ENCODE measurements around the gene BGLAP. TPM values are rescaled to one million over a fixed set of nuclear protein-coding genes. Genes with fewer than 3 reads are reported as not detected.

BGLAP gene
- total and polyA plus RNA-seq, 2 experiments from 2014 or later = 0.54 TPM; not detected in 1

DNA sequence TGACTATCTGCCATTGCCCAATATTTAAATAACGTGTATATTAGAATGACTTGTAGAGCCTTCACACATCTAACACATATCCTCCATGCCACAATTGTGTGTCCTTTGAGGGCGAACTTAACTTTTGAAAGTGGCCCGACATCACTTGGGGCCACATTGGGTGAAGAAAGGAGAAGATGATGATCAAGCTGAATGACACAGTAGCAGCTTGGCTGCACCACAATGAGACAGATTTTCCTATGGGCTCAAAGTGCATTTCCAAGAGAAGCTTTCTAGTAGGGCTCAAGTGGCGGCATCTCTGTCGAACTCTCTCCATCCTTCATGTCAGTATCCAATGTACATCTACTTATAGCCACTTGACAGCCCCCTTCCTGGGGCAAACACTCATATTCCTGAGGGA lies 3.7 kb upstream of the BGLAP start:
- no peaks in the 10 kb centered on the region for H4K20me1 ChIP-seq (ENCODE audit: insufficient read depth)
- no peaks in the 10 kb centered on the region for H3K79me2 ChIP-seq (ENCODE audit: insufficient read depth)
- 96 to 99% methylated on average over 5 of the region's 5 CpGs for WGBS, 2 experiments (ENCODE audit: low coverage in 1 of 2, low lambda C conversion rate in 2 of 2, missing lambda C conversion rate in 2 of 2)
- H3K36me3 ChIP-seq (ENCODE audit: low read depth) = no peaks in the 10 kb centered on the region
- H3K27ac ChIP-seq = no peak overlapping the region
- peaks cover 8% of the 10 kb centered on the region for H3F3A ChIP-seq (ENCODE audit: insufficient read depth)
- TF ChIP-seq EZH2 (IDR thresholded peaks at IDR 0.05; ENCODE audit: insufficient read depth, poor library complexity, severe bottlenecking) (no peak), EZH2phosphoT487 (IDR thresholded peaks at IDR 0.05; ENCODE audit: insufficient read depth, low read depth) (no peak)
- H3K9me3 ChIP-seq (ENCODE audit: low read depth) = no peaks in the 10 kb centered on the region
- no peak overlapping the region for H3K4me3 ChIP-seq
- in situ Hi-C loops (cut with MboI) = no loop called here
- no peak overlapping the region for H3K4me2 ChIP-seq (ENCODE audit: unreplicated experiment)
- H2AFZ ChIP-seq = no peak overlapping the region
- no peaks in the 10 kb centered on the region for H3K9me2 ChIP-seq (ENCODE audit: insufficient read depth)
- DNase-seq = no peak
- H3K4me1 ChIP-seq (ENCODE audit: insufficient read depth) = peaks cover 15% of the 10 kb centered on the region
- no peak overlapping the region for H3K9ac ChIP-seq
- H3K27me3 ChIP-seq (replicated peaks; ENCODE audit: insufficient read depth) = no peaks in the 10 kb centered on the region

DNA sequence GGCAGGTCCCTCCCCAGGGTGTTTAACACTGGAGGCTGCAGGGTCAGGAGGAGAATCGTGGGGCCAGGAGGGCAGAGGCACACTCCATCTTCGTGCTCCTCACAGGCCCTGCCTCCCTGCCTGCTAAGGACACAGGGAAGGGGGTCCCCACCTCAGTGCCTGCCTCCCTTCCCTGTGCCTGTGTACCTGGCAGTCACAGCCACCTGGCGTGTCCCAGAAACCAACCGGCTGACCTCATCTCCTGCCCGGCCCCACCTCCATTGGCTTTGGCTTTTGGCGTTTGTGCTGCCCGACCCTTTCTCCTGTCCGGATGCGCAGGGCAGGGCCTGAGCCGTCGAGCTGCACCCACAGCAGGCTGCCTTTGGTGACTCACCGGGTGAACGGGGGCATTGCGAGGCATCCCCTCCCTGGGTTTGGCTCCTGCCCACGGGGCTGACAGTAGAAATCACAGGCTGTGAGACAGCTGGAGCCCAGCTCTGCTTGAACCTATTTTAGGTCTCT lies 623 bp upstream of the BGLAP start:
- Histone ChIP-seq H3K36me3 (ENCODE audit: low read depth) (no peaks in the 10 kb centered on the region), H3K9me2 (ENCODE audit: insufficient read depth) (no peaks in the 10 kb centered on the region), H3K79me2 (ENCODE audit: insufficient read depth) (no peaks in the 10 kb centered on the region), H4K20me1 (ENCODE audit: insufficient read depth) (no peaks in the 10 kb centered on the region), H3K9me3 (ENCODE audit: low read depth) (no peaks in the 10 kb centered on the region), H2AFZ (no peak overlapping the region), H3K4me3 (no peak overlapping the region), H3K4me2 (ENCODE audit: unreplicated experiment) (no peak overlapping the region), H3K27me3 (replicated peaks; ENCODE audit: insufficient read depth) (no peaks in the 10 kb centered on the region), H3F3A (ENCODE audit: insufficient read depth) (no peaks in the 10 kb centered on the region), H3K4me1 (ENCODE audit: insufficient read depth) (peaks cover 7% of the 10 kb centered on the region), H3K27ac (no peak overlapping the region), H3K9ac (peak overlapping the region; percentile 16; the same call in 1 of the 2 replicates)
- TF ChIP-seq EZH2phosphoT487 (IDR thresholded peaks at IDR 0.05; ENCODE audit: insufficient read depth, low read depth) (no peak), EZH2 (IDR thresholded peaks at IDR 0.05; ENCODE audit: insufficient read depth, poor library complexity, severe bottlenecking) (no peak)
- WGBS, 2 experiments (ENCODE audit: low coverage in 1 of 2, low lambda C conversion rate in 2 of 2, missing lambda C conversion rate in 2 of 2) = 44% methylated on average over 15 of the region's 15 CpGs
- peak; percentile 73 for DNase-seq
- in situ Hi-C loops (cut with MboI) = no loop called here

DNA sequence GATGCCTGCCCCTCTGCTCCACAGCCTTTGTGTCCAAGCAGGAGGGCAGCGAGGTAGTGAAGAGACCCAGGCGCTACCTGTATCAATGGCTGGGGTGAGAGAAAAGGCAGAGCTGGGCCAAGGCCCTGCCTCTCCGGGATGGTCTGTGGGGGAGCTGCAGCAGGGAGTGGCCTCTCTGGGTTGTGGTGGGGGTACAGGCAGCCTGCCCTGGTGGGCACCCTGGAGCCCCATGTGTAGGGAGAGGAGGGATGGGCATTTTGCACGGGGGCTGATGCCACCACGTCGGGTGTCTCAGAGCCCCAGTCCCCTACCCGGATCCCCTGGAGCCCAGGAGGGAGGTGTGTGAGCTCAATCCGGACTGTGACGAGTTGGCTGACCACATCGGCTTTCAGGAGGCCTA lies 754 bp downstream of the BGLAP start:
- WGBS, 2 experiments (ENCODE audit: low coverage in 1 of 2, low lambda C conversion rate in 2 of 2, missing lambda C conversion rate in 2 of 2) = 78 to 84% methylated on average over 8 to 10 of the region's 10 CpGs
- H3K27ac ChIP-seq = no peak overlapping the region

DNA sequence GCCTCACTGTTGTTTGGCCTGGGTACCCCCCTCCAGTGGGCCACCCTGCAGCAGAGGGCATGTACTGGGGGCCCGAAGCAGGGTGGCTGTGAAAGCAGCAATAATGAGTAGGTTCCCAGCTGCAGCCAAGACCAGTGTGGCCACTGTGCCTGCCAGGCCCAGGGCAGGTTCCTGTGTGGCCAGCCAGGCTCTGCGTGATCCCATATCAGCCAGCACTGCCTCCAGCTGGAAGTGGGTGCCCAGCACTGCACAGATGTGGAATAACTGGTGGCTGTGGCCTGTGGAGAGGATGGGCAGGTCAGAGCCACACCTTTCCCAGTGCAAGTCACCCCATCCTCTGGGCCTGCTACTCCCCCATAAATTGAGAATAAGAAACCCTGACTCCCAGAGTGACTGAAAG lies 2.1 kb downstream of the BGLAP start:
- Histone ChIP-seq H2AFZ (no peak overlapping the region), H3K79me2 (ENCODE audit: insufficient read depth) (no peaks in the 10 kb centered on the region), H3K27ac (no peak overlapping the region), H3K4me1 (ENCODE audit: insufficient read depth) (peaks cover 7% of the 10 kb centered on the region), H3K9ac (no peak overlapping the region), H3K36me3 (ENCODE audit: low read depth) (no peaks in the 10 kb centered on the region), H3K4me3 (no peak overlapping the region), H3K9me3 (ENCODE audit: low read depth) (no peaks in the 10 kb centered on the region), H4K20me1 (ENCODE audit: insufficient read depth) (no peaks in the 10 kb centered on the region), H3K27me3 (replicated peaks; ENCODE audit: insufficient read depth) (no peaks in the 10 kb centered on the region), H3K4me2 (ENCODE audit: unreplicated experiment) (no peak overlapping the region), H3F3A (ENCODE audit: insufficient read depth) (peaks cover 4% of the 10 kb centered on the region; the same call in 1 of the 2 replicates), H3K9me2 (ENCODE audit: insufficient read depth) (no peaks in the 10 kb centered on the region)
- in situ Hi-C loops (cut with MboI) = no loop called here
- TF ChIP-seq EZH2phosphoT487 (IDR thresholded peaks at IDR 0.05; ENCODE audit: insufficient read depth, low read depth) = no peak
- TF ChIP-seq EZH2 (IDR thresholded peaks at IDR 0.05; ENCODE audit: insufficient read depth, poor library complexity, severe bottlenecking) = no peak
- no peak for DNase-seq
- 100% methylated on average over 2 of the region's 2 CpGs for WGBS, 2 experiments (ENCODE audit: low coverage in 1 of 2, low lambda C conversion rate in 2 of 2, missing lambda C conversion rate in 2 of 2)

More for the DNA sequence above, 754 bp downstream of the BGLAP start:
- Histone ChIP-seq H2AFZ (no peak overlapping the region), H3K79me2 (ENCODE audit: insufficient read depth) (no peaks in the 10 kb centered on the region), H3K36me3 (ENCODE audit: low read depth) (no peaks in the 10 kb centered on the region), H4K20me1 (ENCODE audit: insufficient read depth) (no peaks in the 10 kb centered on the region), H3K9ac (no peak overlapping the region), H3K9me3 (ENCODE audit: low read depth) (no peaks in the 10 kb centered on the region), H3K4me1 (ENCODE audit: insufficient read depth) (peaks cover 7% of the 10 kb centered on the region), H3K4me2 (ENCODE audit: unreplicated experiment) (no peak overlapping the region), H3F3A (ENCODE audit: insufficient read depth) (no peaks in the 10 kb centered on the region; the same call in 1 of the 2 replicates), H3K4me3 (no peak overlapping the region), H3K27me3 (replicated peaks; ENCODE audit: insufficient read depth) (no peaks in the 10 kb centered on the region), H3K9me2 (ENCODE audit: insufficient read depth) (no peaks in the 10 kb centered on the region)
- in situ Hi-C loops (cut with MboI) = no loop called here
- TF ChIP-seq EZH2 (IDR thresholded peaks at IDR 0.05; ENCODE audit: insufficient read depth, poor library complexity, severe bottlenecking) (no peak), EZH2phosphoT487 (IDR thresholded peaks at IDR 0.05; ENCODE audit: insufficient read depth, low read depth) (no peak)
- DNase-seq = no peak

DNA sequence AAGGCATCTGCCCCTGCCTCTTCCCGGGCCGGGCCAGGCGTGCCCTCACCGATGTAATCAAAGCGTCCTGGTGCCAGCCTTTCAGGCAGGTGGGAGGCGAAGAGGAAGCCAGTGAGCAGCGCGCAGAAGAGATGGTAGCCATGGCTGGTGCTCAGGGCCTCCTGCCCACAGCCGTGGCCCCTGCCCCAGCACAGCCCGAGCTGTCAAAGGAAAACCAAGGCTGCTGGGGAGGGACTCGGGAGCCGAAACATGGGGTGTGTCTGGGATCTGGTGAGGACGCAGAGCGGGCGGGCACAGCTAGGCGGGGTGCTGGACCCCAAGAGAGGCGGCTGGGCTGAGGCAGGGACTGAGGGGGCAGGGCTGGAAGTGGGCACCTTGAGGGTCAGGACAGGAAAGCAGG lies 2.7 kb downstream of the BGLAP start:
- H3K9me3 ChIP-seq (ENCODE audit: low read depth) = no peaks in the 10 kb centered on the region
- H3K27ac ChIP-seq = no peak overlapping the region
- 85% methylated on average over 17 of the region's 17 CpGs for WGBS, 2 experiments (ENCODE audit: low coverage in 1 of 2, low lambda C conversion rate in 2 of 2, missing lambda C conversion rate in 2 of 2)
- no peak overlapping the region for H3K9ac ChIP-seq
- no peak for DNase-seq
- peaks cover 7% of the 10 kb centered on the region for H3K4me1 ChIP-seq (ENCODE audit: insufficient read depth)
- H3F3A ChIP-seq (ENCODE audit: insufficient read depth) = peaks cover 4% of the 10 kb centered on the region; the same call in 1 of the 2 replicates
- H3K9me2 ChIP-seq (ENCODE audit: insufficient read depth) = no peaks in the 10 kb centered on the region
- no peak for TF ChIP-seq EZH2phosphoT487 (IDR thresholded peaks at IDR 0.05; ENCODE audit: insufficient read depth, low read depth)
- no peak for TF ChIP-seq EZH2 (IDR thresholded peaks at IDR 0.05; ENCODE audit: insufficient read depth, poor library complexity, severe bottlenecking)
- no peaks in the 10 kb centered on the region for H3K27me3 ChIP-seq (replicated peaks; ENCODE audit: insufficient read depth)
- H4K20me1 ChIP-seq (ENCODE audit: insufficient read depth) = no peaks in the 10 kb centered on the region
- H3K4me3 ChIP-seq = no peak overlapping the region
- H2AFZ ChIP-seq = no peak overlapping the region
- no peaks in the 10 kb centered on the region for H3K36me3 ChIP-seq (ENCODE audit: low read depth)
- in situ Hi-C loops (cut with MboI) = no loop called here
- H3K4me2 ChIP-seq (ENCODE audit: unreplicated experiment) = no peak overlapping the region
- no peaks in the 10 kb centered on the region for H3K79me2 ChIP-seq (ENCODE audit: insufficient read depth)
